ENCODE data around the gene KCP. TPM values are rescaled to one million over a fixed set of nuclear protein-coding genes. Genes with fewer than 3 reads are reported as not detected.

The KCP gene
- total RNA-seq, 2 experiments from 2014 or later = 0.11 TPM; not detected in 1

DNA sequence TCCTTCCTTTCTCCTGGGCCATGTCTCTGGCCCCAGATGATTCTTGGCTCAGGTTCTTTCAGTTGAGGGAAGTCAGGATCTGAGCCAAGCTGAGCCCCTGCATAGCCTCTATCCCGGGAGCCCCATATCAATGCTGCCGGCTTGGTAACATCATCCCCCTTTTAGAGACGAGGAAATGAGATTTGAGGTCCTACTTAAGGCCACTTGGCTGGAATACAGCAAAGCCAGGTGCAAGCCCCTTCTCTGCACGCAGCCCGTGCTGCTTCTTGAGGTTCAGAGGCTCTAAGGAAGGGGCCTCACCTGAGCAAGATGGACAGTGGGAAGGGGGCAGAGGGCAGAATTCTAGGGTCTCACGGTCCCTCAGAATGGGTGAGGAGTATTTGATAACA, 24.8 kb upstream of the KCP start:
- ATAC-seq (ENCODE audit: poor library complexity) (no peak), DNase-seq (no peak)
- no peaks in the 10 kb centered on the region for H3K36me3 Mint-ChIP-seq (ENCODE audit: low read depth)
- no peaks in the 10 kb centered on the region for H3K9me3 ChIP-seq (ENCODE audit: control insufficient read depth in 1 of 2, insufficient read depth in 1 of 2, low read length in 2 of 2)
- H3K4me1 Mint-ChIP-seq (ENCODE audit: low read depth) = peaks cover 37% of the 10 kb centered on the region
- TF ChIP-seq, protein P1, sequence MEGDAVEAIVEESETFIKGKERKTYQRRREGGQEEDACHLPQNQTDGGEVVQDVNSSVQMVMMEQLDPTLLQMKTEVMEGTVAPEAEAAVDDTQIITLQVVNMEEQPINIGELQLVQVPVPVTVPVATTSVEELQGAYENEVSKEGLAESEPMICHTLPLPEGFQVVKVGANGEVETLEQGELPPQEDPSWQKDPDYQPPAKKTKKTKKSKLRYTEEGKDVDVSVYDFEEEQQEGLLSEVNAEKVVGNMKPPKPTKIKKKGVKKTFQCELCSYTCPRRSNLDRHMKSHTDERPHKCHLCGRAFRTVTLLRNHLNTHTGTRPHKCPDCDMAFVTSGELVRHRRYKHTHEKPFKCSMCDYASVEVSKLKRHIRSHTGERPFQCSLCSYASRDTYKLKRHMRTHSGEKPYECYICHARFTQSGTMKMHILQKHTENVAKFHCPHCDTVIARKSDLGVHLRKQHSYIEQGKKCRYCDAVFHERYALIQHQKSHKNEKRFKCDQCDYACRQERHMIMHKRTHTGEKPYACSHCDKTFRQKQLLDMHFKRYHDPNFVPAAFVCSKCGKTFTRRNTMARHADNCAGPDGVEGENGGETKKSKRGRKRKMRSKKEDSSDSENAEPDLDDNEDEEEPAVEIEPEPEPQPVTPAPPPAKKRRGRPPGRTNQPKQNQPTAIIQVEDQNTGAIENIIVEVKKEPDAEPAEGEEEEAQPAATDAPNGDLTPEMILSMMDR (IDR thresholded peaks at IDR 0.05) = no peak
- peaks cover 0 to 3% of the 10 kb centered on the region in 2 experiments for H3K27me3 ChIP-seq (ENCODE audit: control insufficient read depth in 1 of 2, insufficient read depth in 2 of 2, low read length in 2 of 2)
- intact Hi-C loops (cut with DNase I, micrococcal nuclease) = no loop called here
- no peaks in the 10 kb centered on the region for H3K36me3 ChIP-seq (ENCODE audit: insufficient read depth, low read length)
- ChIA-PET POLR2A (no interaction called here), CTCF (no interaction called here)
- no peak overlapping the region for H3K4me3 Mint-ChIP-seq
- no peak overlapping the region for H3K27ac ChIP-seq (ENCODE audit: low read depth in 1 of 2, low read length in 2 of 2)
- H3K9me3 Mint-ChIP-seq = no peaks in the 10 kb centered on the region
- no peak overlapping the region for H3K4me3 ChIP-seq (ENCODE audit: low read length)
- H3K27me3 Mint-ChIP-seq = peaks cover 14% of the 10 kb centered on the region
- peaks cover 54% of the 10 kb centered on the region for H3K4me1 ChIP-seq (ENCODE audit: insufficient read depth, low read length)
- H3K27ac Mint-ChIP-seq = no peak overlapping the region

GRCh38 chr7:128934361-128935341, 24.1 kb upstream of the KCP start:
- DNase-seq (peak in 2 of 14 experiments; percentile 48 to 60), ATAC-seq (ENCODE audit: poor library complexity) (no peak)
- Mint-ChIP-seq H3K4me1 (ENCODE audit: low read depth) (peaks cover 30% of the 10 kb centered on the region), H3K27me3 (peaks cover 14% of the 10 kb centered on the region), H3K36me3 (ENCODE audit: low read depth) (no peaks in the 10 kb centered on the region), H3K27ac (no peak overlapping the region), H3K9me3 (no peaks in the 10 kb centered on the region), H3K4me3 (no peak overlapping the region)
- POLR2A ChIA-PET = no interaction called here
- CTCF ChIA-PET = no interaction called here
- intact Hi-C loops (cut with DNase I, micrococcal nuclease) = no loop called here
- H3K36me3 ChIP-seq (ENCODE audit: insufficient read depth, low read length) = no peaks in the 10 kb centered on the region
- no peak overlapping the region for H3K27ac ChIP-seq (ENCODE audit: low read depth in 1 of 2, low read length in 2 of 2)
- peaks cover 47% of the 10 kb centered on the region for H3K4me1 ChIP-seq (ENCODE audit: insufficient read depth, low read length)
- no peaks in the 10 kb centered on the region for H3K9me3 ChIP-seq (ENCODE audit: control insufficient read depth in 1 of 2, insufficient read depth in 1 of 2, low read length in 2 of 2)
- no peak overlapping the region for H3K4me3 ChIP-seq (ENCODE audit: low read length)
- TF ChIP-seq, protein P1 (IDR thresholded peaks at IDR 0.05) = no peak
- H3K27me3 ChIP-seq (ENCODE audit: control insufficient read depth in 1 of 2, insufficient read depth in 2 of 2, low read length in 2 of 2) = peaks cover 0 to 3% of the 10 kb centered on the region in 2 experiments

DNA sequence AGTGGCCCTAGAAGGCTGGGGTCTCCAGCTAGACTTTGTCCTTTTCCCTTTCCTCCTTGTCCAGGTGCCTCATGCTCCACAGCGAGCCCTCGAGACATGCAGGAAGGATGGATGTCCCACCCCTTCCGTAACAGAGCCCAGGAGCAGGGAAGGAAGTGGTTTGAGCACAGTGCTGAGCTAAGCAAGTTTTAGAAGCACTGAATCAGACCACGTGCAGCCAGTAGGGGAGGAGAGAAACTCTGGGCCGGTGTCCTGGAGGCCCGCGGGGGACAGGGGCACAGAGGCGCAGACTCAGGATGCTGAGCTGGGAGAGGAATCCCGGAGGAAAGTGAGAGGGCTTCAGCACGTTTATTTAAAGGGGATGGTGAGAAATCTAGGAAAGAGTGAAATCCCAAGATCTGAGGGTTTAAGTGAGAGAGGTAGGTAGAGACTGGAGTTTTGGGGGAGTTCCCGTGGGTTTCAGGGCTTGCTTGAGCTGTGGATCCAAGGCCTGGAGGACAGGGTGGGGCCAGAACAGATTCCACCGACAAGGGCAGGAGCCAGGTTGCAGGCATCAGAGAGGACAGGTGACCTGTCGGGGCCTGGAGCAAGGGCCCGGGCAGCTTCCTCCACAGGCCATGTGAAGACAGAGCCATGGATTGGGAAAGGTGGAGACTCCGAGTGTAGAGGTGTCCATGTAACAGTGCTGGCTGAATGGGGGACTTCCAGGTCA, 22.8 kb upstream of the KCP start:
- H3K4me3 Mint-ChIP-seq = peak overlapping the region; percentile 75
- peak overlapping the region; percentile 3 for H3K4me3 ChIP-seq (ENCODE audit: low read length)
- ATAC-seq (ENCODE audit: poor library complexity) (peak; percentile 87), DNase-seq (peak in 9 of 14 experiments; percentile 22 to 84 (median 33))
- no peak overlapping the region for H3K27ac Mint-ChIP-seq
- H3K4me1 ChIP-seq (ENCODE audit: insufficient read depth, low read length) = peaks cover 35% of the 10 kb centered on the region
- no peak overlapping the region for H3K27ac ChIP-seq (ENCODE audit: low read depth in 1 of 2, low read length in 2 of 2)
- H3K9me3 Mint-ChIP-seq = no peaks in the 10 kb centered on the region
- H3K36me3 ChIP-seq (ENCODE audit: insufficient read depth, low read length) = no peaks in the 10 kb centered on the region
- TF ChIP-seq, protein P1 (IDR thresholded peaks at IDR 0.05) = no peak
- CTCF ChIA-PET = no interaction called here
- H3K27me3 Mint-ChIP-seq = peaks cover 10% of the 10 kb centered on the region
- H3K27me3 ChIP-seq (ENCODE audit: control insufficient read depth in 1 of 2, insufficient read depth in 2 of 2, low read length in 2 of 2) = peaks cover 0 to under 1% of the 10 kb centered on the region in 2 experiments
- POLR2A ChIA-PET = interaction anchor here (0.7 to 1.0 kb wide), 3 partner anchors 24 to 121 kb away, joined by 3 to 6 read pairs (median 4); no protein-coding TSS in a partner anchor
- intact Hi-C loops (cut with DNase I, micrococcal nuclease) = no loop called here
- H3K4me1 Mint-ChIP-seq (ENCODE audit: low read depth) = peaks cover 20% of the 10 kb centered on the region
- peaks cover 0 to under 1% of the 10 kb centered on the region in 2 experiments for H3K9me3 ChIP-seq (ENCODE audit: control insufficient read depth in 1 of 2, insufficient read depth in 1 of 2, low read length in 2 of 2)
- H3K36me3 Mint-ChIP-seq (ENCODE audit: low read depth) = no peaks in the 10 kb centered on the region

All from CD4-positive, alpha-beta T cell (primary cell).